GM12873 (cell line): ENCODE data around the gene NELFCD.

Experiments used
- CTCF ChIP-seq: IDR thresholded peaks from 2 replicates; pipeline ENCODE4 v1.5.1; 2012; ENCODE audit warnings: low read depth, mild to moderate bottlenecking, moderate library complexity, low read length, control low read depth; ENCODE audit not compliant: insufficient read depth; ENCODE audit errors: missing control alignments

Gene NELFCD

GRCh38 chr20:58967652-58968429 is 13.2 kb upstream of the NELFCD start:
- no peak for TF ChIP-seq CTCF

GRCh38 chr20:58969439-58969838 is 11.6 kb upstream of the NELFCD start:
- no peak for TF ChIP-seq CTCF

GRCh38 chr20:58970146-58970545 is 10.9 kb upstream of the NELFCD start:
- TF ChIP-seq CTCF = no peak

- TF ChIP-seq CTCF = no peak
These were observed 9.6 kb upstream of the NELFCD start for GRCh38 chr20:58971429-58971828.

GRCh38 chr20:58973179-58973578 is 7.9 kb upstream of the NELFCD start:
- no peak for TF ChIP-seq CTCF

GRCh38 chr20:58973866-58974265 is 7.2 kb upstream of the NELFCD start:
- no peak for TF ChIP-seq CTCF

GRCh38 chr20:58975353-58975752 is 5.7 kb upstream of the NELFCD start:
- no peak for TF ChIP-seq CTCF
